SK-N-SH treated with all-trans-retinoic acid at 6 μM for 48 hours (cell line): ENCODE data around the gene TNKS1BP1.

ENCODE experiments used
- ATAC-seq: fragments of 200-7000 bp; cut with Tn5 transposase; 3 replicates; pipeline ENCODE4 v1.9.1; 2020; ENCODE audit warnings: mild to moderate bottlenecking, moderate library complexity
- CSDC2 ChIP-seq: fragments of 250-450 bp; sonication (Bioruptor Pico); IDR thresholded peaks from 2 replicates; pipeline ENCODE4 v1.5.0; 2020; ENCODE audit warnings: mild to moderate bottlenecking, moderate library complexity
- ESRRG ChIP-seq: fragments of 250-450 bp; sonication (Bioruptor Pico); IDR thresholded peaks from 2 replicates; pipeline ENCODE4 v1.6.1; 2021; ENCODE audit warnings: mild to moderate bottlenecking
- GLIS3 ChIP-seq: fragments of 250-450 bp; sonication (Bioruptor Pico); IDR thresholded peaks from 2 replicates; pipeline ENCODE4 v1.5.0; 2020; ENCODE audit warnings: mild to moderate bottlenecking, moderate library complexity
- ISL1 ChIP-seq: fragments of 250-450 bp; sonication (Bioruptor Pico); IDR thresholded peaks from 2 replicates; pipeline ENCODE4 v2.1.2; 2022; ENCODE audit warnings: mild to moderate bottlenecking, moderate library complexity
- OSR1 ChIP-seq: fragments of 250-450 bp; sonication (Bioruptor Pico); IDR thresholded peaks from 2 replicates; pipeline ENCODE4 v1.8.0; 2022; ENCODE audit warnings: moderate library complexity, mild to moderate bottlenecking, inconsistent platforms
- TCF4 ChIP-seq: fragments of 250-450 bp; sonication (Bioruptor Pico); IDR thresholded peaks from 2 replicates; pipeline ENCODE4 v1.8.0; 2021; ENCODE audit warnings: mild to moderate bottlenecking, moderate library complexity, borderline replicate concordance
- TOX ChIP-seq: fragments of 250-450 bp; sonication (Bioruptor Pico); IDR thresholded peaks from 2 replicates; pipeline ENCODE4 v1.8.0; 2021; ENCODE audit warnings: mild to moderate bottlenecking, moderate library complexity, borderline replicate concordance
- TSHZ2 ChIP-seq: fragments of 250-450 bp; sonication (Bioruptor Pico); IDR thresholded peaks from 2 replicates; pipeline ENCODE4 v1.5.0; 2020; ENCODE audit warnings: mild to moderate bottlenecking, moderate library complexity
- ZC3H10 ChIP-seq: fragments of 250-450 bp; sonication (Bioruptor Pico); IDR thresholded peaks from 2 replicates; pipeline ENCODE4 v1.5.1; 2021; ENCODE audit warnings: mild to moderate bottlenecking, moderate library complexity
- ZFP3 ChIP-seq: fragments of 250-450 bp; sonication (Bioruptor Pico); IDR thresholded peaks from 2 replicates; pipeline ENCODE4 v1.5.0; 2020; ENCODE audit warnings: mild to moderate bottlenecking, moderate library complexity
- ZNF70 ChIP-seq: fragments of 450-650 bp; formaldehyde crosslinking; IDR thresholded peaks from 2 replicates; pipeline ENCODE4 v1.5.0; 2020; ENCODE audit warnings: mild to moderate bottlenecking, moderate library complexity
- ZNF8 ChIP-seq: fragments of 450-650 bp; formaldehyde crosslinking; IDR thresholded peaks from 2 replicates; pipeline ENCODE4 v1.5.0; 2020; ENCODE audit warnings: mild to moderate bottlenecking, moderate library complexity
- TF ChIP-seq, protein P1 (sequence below): fragments of 250-450 bp; sonication (Bioruptor Pico); IDR thresholded peaks from 2 replicates; pipeline ENCODE4 v1.5.1; 2021; ENCODE audit warnings: mild to moderate bottlenecking, moderate library complexity
- TF ChIP-seq, protein P2 (sequence below): fragments of 250-450 bp; sonication (Bioruptor Pico); IDR thresholded peaks from 2 replicates; pipeline ENCODE4 v1.5.1; 2020; ENCODE audit warnings: low read depth, mild to moderate bottlenecking, moderate library complexity
- TF ChIP-seq, protein P3 (sequence below): fragments of 250-450 bp; sonication (Bioruptor Pico); IDR thresholded peaks from 2 replicates; pipeline ENCODE4 v1.8.0; 2020; ENCODE audit warnings: mild to moderate bottlenecking, moderate library complexity, borderline replicate concordance
- TF ChIP-seq, protein P4 (sequence below): fragments of 250-450 bp; sonication (Bioruptor Pico); IDR thresholded peaks from 2 replicates; pipeline ENCODE4 v1.8.0; 2021; ENCODE audit warnings: low read depth, mild to moderate bottlenecking, moderate library complexity, borderline replicate concordance

The TNKS1BP1 gene

DNA sequence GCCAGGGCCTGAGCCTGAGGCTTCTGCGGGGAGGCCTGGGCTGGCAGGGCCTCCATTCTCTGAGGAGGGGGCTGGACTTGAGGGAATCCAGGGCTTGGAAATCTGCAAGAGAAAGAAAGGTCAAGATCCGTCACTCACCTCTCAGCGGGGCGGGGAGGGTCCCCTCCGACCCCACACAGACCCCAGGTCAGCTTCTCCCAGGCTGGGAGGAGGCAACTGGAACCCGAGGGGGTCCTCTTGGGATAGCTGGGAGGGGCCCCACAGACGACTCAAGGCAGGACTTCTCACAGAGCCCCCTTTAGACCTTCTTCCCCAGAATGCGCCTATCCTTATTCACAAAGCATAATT is 11.0 kb downstream of the TNKS1BP1 start:
- no peak for TF ChIP-seq ZC3H10
- no peak for ATAC-seq

- TF ChIP-seq, protein P1, sequence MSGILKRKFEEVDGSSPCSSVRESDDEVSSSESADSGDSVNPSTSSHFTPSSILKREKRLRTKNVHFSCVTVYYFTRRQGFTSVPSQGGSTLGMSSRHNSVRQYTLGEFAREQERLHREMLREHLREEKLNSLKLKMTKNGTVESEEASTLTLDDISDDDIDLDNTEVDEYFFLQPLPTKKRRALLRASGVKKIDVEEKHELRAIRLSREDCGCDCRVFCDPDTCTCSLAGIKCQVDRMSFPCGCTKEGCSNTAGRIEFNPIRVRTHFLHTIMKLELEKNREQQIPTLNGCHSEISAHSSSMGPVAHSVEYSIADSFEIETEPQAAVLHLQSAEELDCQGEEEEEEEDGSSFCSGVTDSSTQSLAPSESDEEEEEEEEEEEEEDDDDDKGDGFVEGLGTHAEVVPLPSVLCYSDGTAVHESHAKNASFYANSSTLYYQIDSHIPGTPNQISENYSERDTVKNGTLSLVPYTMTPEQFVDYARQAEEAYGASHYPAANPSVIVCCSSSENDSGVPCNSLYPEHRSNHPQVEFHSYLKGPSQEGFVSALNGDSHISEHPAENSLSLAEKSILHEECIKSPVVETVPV, result no peak
- no peak for TF ChIP-seq ZNF70 (CRISPR knock-in tag)
- TF ChIP-seq, protein P2, sequence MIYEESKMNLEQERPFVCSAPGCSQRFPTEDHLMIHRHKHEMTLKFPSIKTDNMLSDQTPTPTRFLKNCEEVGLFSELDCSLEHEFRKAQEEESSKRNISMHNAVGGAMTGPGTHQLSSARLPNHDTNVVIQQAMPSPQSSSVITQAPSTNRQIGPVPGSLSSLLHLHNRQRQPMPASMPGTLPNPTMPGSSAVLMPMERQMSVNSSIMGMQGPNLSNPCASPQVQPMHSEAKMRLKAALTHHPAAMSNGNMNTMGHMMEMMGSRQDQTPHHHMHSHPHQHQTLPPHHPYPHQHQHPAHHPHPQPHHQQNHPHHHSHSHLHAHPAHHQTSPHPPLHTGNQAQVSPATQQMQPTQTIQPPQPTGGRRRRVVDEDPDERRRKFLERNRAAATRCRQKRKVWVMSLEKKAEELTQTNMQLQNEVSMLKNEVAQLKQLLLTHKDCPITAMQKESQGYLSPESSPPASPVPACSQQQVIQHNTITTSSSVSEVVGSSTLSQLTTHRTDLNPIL (CRISPR knock-in tag), result no peak
- TF ChIP-seq ZNF8 (CRISPR knock-in tag), result no peak
- no peak for TF ChIP-seq TOX (CRISPR knock-in tag)
- TF ChIP-seq ISL1 (CRISPR knock-in tag), result no peak
- no peak for TF ChIP-seq TCF4 (CRISPR knock-in tag)
- TF ChIP-seq CSDC2 (CRISPR knock-in tag), result no peak
- ATAC-seq, result no peak
These were observed 11.5 kb downstream of the TNKS1BP1 start for GRCh38 chr11:57313071-57313787.

DNA sequence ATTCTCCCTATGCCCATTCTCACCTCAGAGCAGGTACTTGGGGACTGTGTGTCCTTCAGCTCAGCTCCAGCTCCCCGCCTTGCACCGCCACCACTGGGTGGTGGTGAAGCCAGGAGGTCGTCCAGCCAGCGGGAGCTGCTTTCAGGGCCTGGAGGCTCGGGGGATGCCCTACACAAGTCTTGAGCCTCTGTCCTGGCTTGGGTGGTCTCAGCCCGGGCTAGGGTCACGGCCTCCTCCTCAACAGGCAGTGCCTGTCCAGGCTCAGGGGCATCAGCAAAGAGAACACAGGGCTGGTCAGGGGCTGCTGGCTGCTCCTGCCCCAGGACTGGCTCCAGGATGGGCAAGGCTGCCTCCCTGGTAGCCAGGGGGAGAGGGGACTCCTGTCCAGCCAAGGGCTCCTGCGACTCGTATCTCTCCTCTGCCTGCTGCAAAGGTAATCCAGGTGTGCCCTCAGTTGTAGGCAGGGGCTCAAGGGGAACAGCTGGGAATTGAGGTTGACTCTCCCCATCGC is 12.2 kb downstream of the TNKS1BP1 start:
- TF ChIP-seq TOX (CRISPR knock-in tag), result no peak
- TF ChIP-seq GLIS3, result no peak
- TF ChIP-seq ZFP3 (CRISPR knock-in tag), result no peak
- TF ChIP-seq, protein P1, result no peak
- TF ChIP-seq OSR1 (CRISPR knock-in tag), result no peak
- TF ChIP-seq CSDC2 (CRISPR knock-in tag), result no peak
- no peak for TF ChIP-seq ESRRG (CRISPR knock-in tag)
- TF ChIP-seq, protein P3, sequence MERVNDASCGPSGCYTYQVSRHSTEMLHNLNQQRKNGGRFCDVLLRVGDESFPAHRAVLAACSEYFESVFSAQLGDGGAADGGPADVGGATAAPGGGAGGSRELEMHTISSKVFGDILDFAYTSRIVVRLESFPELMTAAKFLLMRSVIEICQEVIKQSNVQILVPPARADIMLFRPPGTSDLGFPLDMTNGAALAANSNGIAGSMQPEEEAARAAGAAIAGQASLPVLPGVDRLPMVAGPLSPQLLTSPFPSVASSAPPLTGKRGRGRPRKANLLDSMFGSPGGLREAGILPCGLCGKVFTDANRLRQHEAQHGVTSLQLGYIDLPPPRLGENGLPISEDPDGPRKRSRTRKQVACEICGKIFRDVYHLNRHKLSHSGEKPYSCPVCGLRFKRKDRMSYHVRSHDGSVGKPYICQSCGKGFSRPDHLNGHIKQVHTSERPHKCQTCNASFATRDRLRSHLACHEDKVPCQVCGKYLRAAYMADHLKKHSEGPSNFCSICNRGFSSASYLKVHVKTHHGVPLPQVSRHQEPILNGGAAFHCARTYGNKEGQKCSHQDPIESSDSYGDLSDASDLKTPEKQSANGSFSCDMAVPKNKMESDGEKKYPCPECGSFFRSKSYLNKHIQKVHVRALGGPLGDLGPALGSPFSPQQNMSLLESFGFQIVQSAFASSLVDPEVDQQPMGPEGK (CRISPR knock-in tag), result no peak
- TF ChIP-seq TSHZ2 (CRISPR knock-in tag), result no peak
- TF ChIP-seq, protein P4, sequence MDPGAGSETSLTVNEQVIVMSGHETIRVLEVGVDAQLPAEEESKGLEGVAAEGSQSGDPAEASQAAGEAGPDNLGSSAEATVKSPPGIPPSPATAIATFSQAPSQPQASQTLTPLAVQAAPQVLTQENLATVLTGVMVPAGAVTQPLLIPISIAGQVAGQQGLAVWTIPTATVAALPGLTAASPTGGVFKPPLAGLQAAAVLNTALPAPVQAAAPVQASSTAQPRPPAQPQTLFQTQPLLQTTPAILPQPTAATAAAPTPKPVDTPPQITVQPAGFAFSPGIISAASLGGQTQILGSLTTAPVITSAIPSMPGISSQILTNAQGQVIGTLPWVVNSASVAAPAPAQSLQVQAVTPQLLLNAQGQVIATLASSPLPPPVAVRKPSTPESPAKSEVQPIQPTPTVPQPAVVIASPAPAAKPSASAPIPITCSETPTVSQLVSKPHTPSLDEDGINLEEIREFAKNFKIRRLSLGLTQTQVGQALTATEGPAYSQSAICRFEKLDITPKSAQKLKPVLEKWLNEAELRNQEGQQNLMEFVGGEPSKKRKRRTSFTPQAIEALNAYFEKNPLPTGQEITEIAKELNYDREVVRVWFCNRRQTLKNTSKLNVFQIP, result no peak
- ATAC-seq, result no peak
